ENCODE data around the gene CD209. TPM values are rescaled to one million over a fixed set of nuclear protein-coding genes. Genes with fewer than 3 reads are reported as not detected.

CD209 gene
- total RNA-seq, 2 donors from 2014 or later, result 6.8 to 14.2 TPM

DNA sequence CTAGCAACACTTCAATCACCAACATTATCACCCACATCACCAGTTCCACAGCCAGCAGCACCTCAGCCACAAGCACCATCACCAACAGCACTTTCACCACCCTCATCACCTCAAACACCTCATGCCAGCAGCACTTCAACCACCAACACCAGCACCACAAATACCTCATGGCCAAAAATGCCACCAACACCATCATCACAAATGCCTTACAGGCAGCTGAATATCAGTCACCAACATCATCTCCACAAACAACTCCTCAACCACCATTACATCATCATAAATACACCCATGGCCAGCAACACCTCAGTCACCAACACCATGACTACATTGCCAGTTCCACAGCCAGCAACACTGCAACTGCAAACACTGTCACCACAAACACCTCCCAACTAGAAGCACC lies 55.8 kb downstream of the CD209 start:
- no peaks in the 10 kb centered on the region for H3K9me3 ChIP-seq
- TF ChIP-seq, protein P1, sequence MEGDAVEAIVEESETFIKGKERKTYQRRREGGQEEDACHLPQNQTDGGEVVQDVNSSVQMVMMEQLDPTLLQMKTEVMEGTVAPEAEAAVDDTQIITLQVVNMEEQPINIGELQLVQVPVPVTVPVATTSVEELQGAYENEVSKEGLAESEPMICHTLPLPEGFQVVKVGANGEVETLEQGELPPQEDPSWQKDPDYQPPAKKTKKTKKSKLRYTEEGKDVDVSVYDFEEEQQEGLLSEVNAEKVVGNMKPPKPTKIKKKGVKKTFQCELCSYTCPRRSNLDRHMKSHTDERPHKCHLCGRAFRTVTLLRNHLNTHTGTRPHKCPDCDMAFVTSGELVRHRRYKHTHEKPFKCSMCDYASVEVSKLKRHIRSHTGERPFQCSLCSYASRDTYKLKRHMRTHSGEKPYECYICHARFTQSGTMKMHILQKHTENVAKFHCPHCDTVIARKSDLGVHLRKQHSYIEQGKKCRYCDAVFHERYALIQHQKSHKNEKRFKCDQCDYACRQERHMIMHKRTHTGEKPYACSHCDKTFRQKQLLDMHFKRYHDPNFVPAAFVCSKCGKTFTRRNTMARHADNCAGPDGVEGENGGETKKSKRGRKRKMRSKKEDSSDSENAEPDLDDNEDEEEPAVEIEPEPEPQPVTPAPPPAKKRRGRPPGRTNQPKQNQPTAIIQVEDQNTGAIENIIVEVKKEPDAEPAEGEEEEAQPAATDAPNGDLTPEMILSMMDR (IDR thresholded peaks at IDR 0.05), result no peak
- ATAC-seq (ENCODE audit: insufficient number of reproducible peaks, low FRiP score, low read depth) (no peak), DNase-seq (ENCODE audit: low spot score) (no peak)
- H3K27me3 ChIP-seq (replicated peaks; ENCODE audit: insufficient read depth), result no peaks in the 10 kb centered on the region
- H3K4me1 ChIP-seq (ENCODE audit: control insufficient read depth in 1 of 2, low read depth in 2 of 2), result no peaks in the 10 kb centered on the region
- H3K36me3 ChIP-seq, result no peaks in the 10 kb centered on the region
- no peak overlapping the region for H3K4me3 ChIP-seq
- H3K27ac ChIP-seq, result no peak overlapping the region

DNA sequence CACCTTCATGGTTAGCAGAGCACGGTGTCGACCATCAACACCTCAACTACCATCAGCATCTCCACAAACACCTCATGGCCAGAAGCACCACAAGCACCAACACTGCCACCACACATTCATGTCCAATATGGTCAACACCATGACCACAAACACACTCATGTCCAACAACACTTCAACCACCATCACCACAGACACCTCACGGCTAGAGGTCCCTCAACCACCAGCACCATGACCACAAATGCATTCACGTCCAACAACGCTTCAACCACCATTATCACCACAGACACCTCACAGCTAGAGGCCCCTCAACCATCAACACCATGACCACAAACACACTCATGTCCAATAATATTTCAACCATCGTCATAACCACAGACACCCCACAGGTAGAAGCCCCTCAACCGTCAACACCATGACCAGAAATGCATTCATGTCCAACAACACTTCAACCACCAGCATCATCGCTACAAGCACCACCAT lies 56.5 kb downstream of the CD209 start:
- ATAC-seq (ENCODE audit: insufficient number of reproducible peaks, low FRiP score, low read depth) (no peak), DNase-seq (ENCODE audit: low spot score) (no peak)
- Histone ChIP-seq H3K9me3 (no peaks in the 10 kb centered on the region), H3K4me3 (no peak overlapping the region), H3K36me3 (no peaks in the 10 kb centered on the region), H3K27me3 (replicated peaks; ENCODE audit: insufficient read depth) (no peaks in the 10 kb centered on the region), H3K4me1 (ENCODE audit: control insufficient read depth in 1 of 2, low read depth in 2 of 2) (no peaks in the 10 kb centered on the region), H3K27ac (no peak overlapping the region)
- TF ChIP-seq, protein P1 (IDR thresholded peaks at IDR 0.05), result no peak

Other genes starting within 250 kb of the CD209 start
- 10 to 100 TPM; 44.5 to 88.9 TPM for gene ZNF358, start 231.4 kb downstream of the CD209 start, total RNA-seq
- 10 to 100 TPM; 19.6 to 34.8 TPM for gene MCOLN1, start 224.9 kb downstream of the CD209 start, total RNA-seq
- 100 to 1,000 TPM; 128 to 143 TPM for gene PNPLA6, start 211.8 kb downstream of the CD209 start, total RNA-seq
- gene CAMSAP3, start 151.7 kb downstream of the CD209 start, total RNA-seq, result under 1 TPM in 1 of 2 donors, not detected in 1; 0.85 TPM
- gene XAB2, start 118.0 kb downstream of the CD209 start, total RNA-seq, result 10 to 100 TPM; 34.1 to 40.6 TPM
- gene PET100, start 117.7 kb downstream of the CD209 start, total RNA-seq, result 10 to 100 TPM in 1 of 2 donors, 1 to 10 TPM in 1; 4.5 to 11.9 TPM
- gene PCP2, start 113.8 kb downstream of the CD209 start, total RNA-seq, result not detected
- gene STXBP2, start 110.4 kb downstream of the CD209 start, total RNA-seq, result 10 to 100 TPM; 20.2 to 23.4 TPM
- not detected for gene RETN, start 78.5 kb downstream of the CD209 start, total RNA-seq
- gene MCEMP1, start 70.4 kb downstream of the CD209 start, total RNA-seq, result under 1 TPM in 1 of 2 donors, not detected in 1; 0.92 TPM
- gene TRAPPC5, start 66.7 kb downstream of the CD209 start, total RNA-seq, result 10 to 100 TPM; 69.8 to 70.0 TPM
- gene FCER2, start 45.4 kb downstream of the CD209 start, total RNA-seq, result 1 to 10 TPM; 1.4 to 1.5 TPM
- 1 to 10 TPM in 1 of 2 donors, under 1 TPM in 1; 0.49 to 6.2 TPM for gene CLEC4G, start 15.4 kb downstream of the CD209 start, total RNA-seq
- not detected for gene CLEC4M, start 15.7 kb upstream of the CD209 start, total RNA-seq
- gene EVI5L, start 82.7 kb upstream of the CD209 start, total RNA-seq, result 10 to 100 TPM; 12.1 to 16.8 TPM
- not detected for gene PRR36, start 126.9 kb upstream of the CD209 start, total RNA-seq
- gene LRRC8E, start 141.0 kb upstream of the CD209 start, total RNA-seq, result under 1 TPM in 1 of 2 donors, not detected in 1; 0.14 TPM
- 10 to 100 TPM; 15.2 to 16.9 TPM for gene MAP2K7, start 156.3 kb upstream of the CD209 start, total RNA-seq
- not detected for gene TGFBR3L, start 167.3 kb upstream of the CD209 start, total RNA-seq
- 10 to 100 TPM; 13.3 to 26.1 TPM for gene SNAPC2, start 172.8 kb upstream of the CD209 start, total RNA-seq
- under 1 TPM in 1 of 2 donors, not detected in 1; 0.54 TPM for gene CTXN1, start 178.6 kb upstream of the CD209 start, total RNA-seq
- 10 to 100 TPM; 51.2 to 77.6 TPM for gene TIMM44, start 196.1 kb upstream of the CD209 start, total RNA-seq